ENCODE measurements around the gene MYNN.

GRCh38 chr3:169774186-169774585, 990 bp downstream of the MYNN start:
- no peak for TF ChIP-seq EZH2 (IDR thresholded peaks at IDR 0.05)
- no peak for TF ChIP-seq POLR2AphosphoS5 (IDR thresholded peaks at IDR 0.05; ENCODE audit: borderline replicate concordance, low read depth, low read length)

Measured in SK-N-MC (cell line).